Activated T-helper 1 cell treated with anti-CD3 and anti-CD28 coated beads, Interleukin-12 subunit alpha, Interleukin-12 subunit beta, Interleukin-2, Interleukin-4 antibody, amounts not matched to agents 30 ng/mL and 10 ng/mL and 1 ng/mL, durations not matched to agents 14 hours and 24 hours and 36 hours (primary cell): ENCODE results near the gene KY. TPM values are rescaled to one million over a fixed set of nuclear protein-coding genes. Genes with fewer than 3 reads are reported as not detected.

ENCODE experiments used
- DNase-seq: peaks from one replicate; pipeline ENCODE4 v3.0.0; 2021; ENCODE audit warnings: low spot score
- H3K27ac Mint-ChIP-seq: one replicate; pipeline ENCODE4 v1.8.0; 2021; ENCODE audit warnings: mild to moderate bottlenecking, mixed read lengths
- H3K27me3 Mint-ChIP-seq: one replicate; pipeline ENCODE4 v1.8.0; 2022; ENCODE audit warnings: mild to moderate bottlenecking, moderate library complexity, mixed read lengths; ENCODE audit not compliant: insufficient read depth
- H3K36me3 Mint-ChIP-seq: one replicate; pipeline ENCODE4 v1.8.0; 2021; ENCODE audit warnings: low read depth, mixed read lengths
- H3K4me1 Mint-ChIP-seq: one replicate; pipeline ENCODE4 v1.8.0; 2021; ENCODE audit warnings: low read depth, mixed read lengths
- H3K4me3 Mint-ChIP-seq: one replicate; pipeline ENCODE4 v1.8.0; 2021; ENCODE audit warnings: mild to moderate bottlenecking, moderate library complexity, mixed read lengths
- H3K9me3 Mint-ChIP-seq: one replicate; pipeline ENCODE4 v1.8.0; 2021; ENCODE audit warnings: mixed read lengths
- intact Hi-C: fragments of 100-400 bp; cut with micrococcal nuclease; formaldehyde crosslinking; loops from one replicate; pipeline ENCODE4 v1.15.1; 2024
- total RNA-seq: library from RNA; stranded (reverse); gene quantifications from 2 replicates; pipeline ENCODE4 v1.2.3, GENCODE V29; 2022

Gene KY
- total RNA-seq, 1 donor from 2014 or later: not detected

GRCh38 chr3:134663721-134664456 is 13.1 kb upstream of the KY start:
- Mint-ChIP-seq H3K9me3 (no peaks in the 10 kb centered on the region), H3K4me3 (no peak overlapping the region), H3K27ac (no peak overlapping the region), H3K36me3 (no peaks in the 10 kb centered on the region), H3K27me3 (no peaks in the 10 kb centered on the region), H3K4me1 (no peaks in the 10 kb centered on the region)
- intact Hi-C loops: no loop called here
- DNase-seq: no peak

GRCh38 chr3:134660046-134660441 is 9.2 kb upstream of the KY start:
- Mint-ChIP-seq H3K36me3 (no peaks in the 10 kb centered on the region), H3K9me3 (no peaks in the 10 kb centered on the region), H3K27me3 (no peaks in the 10 kb centered on the region), H3K4me1 (peaks cover 8% of the 10 kb centered on the region), H3K4me3 (no peak overlapping the region), H3K27ac (no peak overlapping the region)
- DNase-seq: no peak
- intact Hi-C loops: no loop called here

GRCh38 chr3:134659391-134660045 is 8.7 kb upstream of the KY start:
- H3K4me3 Mint-ChIP-seq: no peak overlapping the region
- H3K27me3 Mint-ChIP-seq: peaks cover 2% of the 10 kb centered on the region
- no peaks in the 10 kb centered on the region for H3K9me3 Mint-ChIP-seq

GRCh38 chr3:134658555-134658954 is 7.7 kb upstream of the KY start:
- no peak overlapping the region for H3K27ac Mint-ChIP-seq
- no peaks in the 10 kb centered on the region for H3K36me3 Mint-ChIP-seq
- H3K4me1 Mint-ChIP-seq: peaks cover 8% of the 10 kb centered on the region
- intact Hi-C loops: no loop called here
- no peaks in the 10 kb centered on the region for H3K9me3 Mint-ChIP-seq
- peaks cover 4% of the 10 kb centered on the region for H3K27me3 Mint-ChIP-seq
- DNase-seq: no peak
- no peak overlapping the region for H3K4me3 Mint-ChIP-seq

More at GRCh38 chr3:134659391-134660045, 8.7 kb upstream of the KY start:
- Mint-ChIP-seq H3K4me1 (peaks cover 8% of the 10 kb centered on the region), H3K36me3 (no peaks in the 10 kb centered on the region), H3K27ac (no peak overlapping the region)
- DNase-seq: no peak
- intact Hi-C loops: no loop called here

GRCh38 chr3:134656211-134656800 is 5.5 kb upstream of the KY start:
- no peak for DNase-seq
- Mint-ChIP-seq H3K4me3 (no peak overlapping the region), H3K27me3 (peaks cover 12% of the 10 kb centered on the region), H3K9me3 (no peaks in the 10 kb centered on the region), H3K36me3 (no peaks in the 10 kb centered on the region), H3K4me1 (peaks cover 8% of the 10 kb centered on the region), H3K27ac (no peak overlapping the region)
- intact Hi-C loops: no loop called here

- H3K4me1 Mint-ChIP-seq: peaks cover 8% of the 10 kb centered on the region
- intact Hi-C loops: no loop called here
- no peak overlapping the region for H3K27ac Mint-ChIP-seq
- H3K9me3 Mint-ChIP-seq: no peaks in the 10 kb centered on the region
- no peaks in the 10 kb centered on the region for H3K36me3 Mint-ChIP-seq
- H3K4me3 Mint-ChIP-seq: no peak overlapping the region
- H3K27me3 Mint-ChIP-seq: peaks cover 14% of the 10 kb centered on the region
- no peak for DNase-seq
These were observed 4.9 kb upstream of the KY start for GRCh38 chr3:134655706-134656105.

- DNase-seq: no peak
- no peak overlapping the region for H3K4me3 Mint-ChIP-seq
- peaks cover 8% of the 10 kb centered on the region for H3K4me1 Mint-ChIP-seq
- intact Hi-C loops: no loop called here
- no peaks in the 10 kb centered on the region for H3K9me3 Mint-ChIP-seq
- H3K36me3 Mint-ChIP-seq: no peaks in the 10 kb centered on the region
- H3K27me3 Mint-ChIP-seq: peaks cover 22% of the 10 kb centered on the region
- no peak overlapping the region for H3K27ac Mint-ChIP-seq
These were observed 3.2 kb upstream of the KY start for GRCh38 chr3:134654031-134654430.

GRCh38 chr3:134652886-134653630 is 2.2 kb upstream of the KY start:
- no peaks in the 10 kb centered on the region for H3K36me3 Mint-ChIP-seq
- H3K27ac Mint-ChIP-seq: no peak overlapping the region
- H3K9me3 Mint-ChIP-seq: no peaks in the 10 kb centered on the region
- intact Hi-C loops: no loop called here
- no peak for DNase-seq
- H3K27me3 Mint-ChIP-seq: peaks cover 22% of the 10 kb centered on the region
- H3K4me3 Mint-ChIP-seq: no peak overlapping the region
- H3K4me1 Mint-ChIP-seq: peaks cover 8% of the 10 kb centered on the region

GRCh38 chr3:134652409-134652831 is 1.6 kb upstream of the KY start:
- Mint-ChIP-seq H3K4me1 (peaks cover 8% of the 10 kb centered on the region), H3K9me3 (no peaks in the 10 kb centered on the region), H3K27me3 (peaks cover 22% of the 10 kb centered on the region), H3K27ac (no peak overlapping the region), H3K36me3 (no peaks in the 10 kb centered on the region), H3K4me3 (no peak overlapping the region)
- intact Hi-C loops: no loop called here
- DNase-seq: no peak

GRCh38 chr3:134651347-134652041 is 672 bp upstream of the KY start:
- no peak overlapping the region for H3K4me3 Mint-ChIP-seq
- intact Hi-C loops: no loop called here
- H3K9me3 Mint-ChIP-seq: no peaks in the 10 kb centered on the region
- DNase-seq: no peak
- peaks cover 6% of the 10 kb centered on the region for H3K4me1 Mint-ChIP-seq
- peaks cover 22% of the 10 kb centered on the region for H3K27me3 Mint-ChIP-seq
- no peak overlapping the region for H3K27ac Mint-ChIP-seq
- H3K36me3 Mint-ChIP-seq: no peaks in the 10 kb centered on the region

GRCh38 chr3:134649106-134649705 is 1.6 kb downstream of the KY start:
- peaks cover 19% of the 10 kb centered on the region for H3K27me3 Mint-ChIP-seq
- intact Hi-C loops: no loop called here
- H3K9me3 Mint-ChIP-seq: no peaks in the 10 kb centered on the region
- no peaks in the 10 kb centered on the region for H3K36me3 Mint-ChIP-seq
- no peak overlapping the region for H3K27ac Mint-ChIP-seq
- H3K4me1 Mint-ChIP-seq: no peaks in the 10 kb centered on the region
- no peak overlapping the region for H3K4me3 Mint-ChIP-seq
- no peak for DNase-seq
